HG03457 (cell line): ENCODE measurements around the gene CD59.
A peak's percentile ranks its signal among the peaks of the same experiment; 100 is the strongest.
"Not testable (repeated sequence)": the region's sequence is repeated elsewhere in the genome, so short reads cannot be mapped to it uniquely, and the experiment has no call there.

Experiments used
- ATAC-seq: cut with Tn5 transposase; IDR thresholded peaks from one replicate; pipeline ENCODE4 v1.9.1; 2021; ENCODE audit warnings: moderate number of reproducible peaks; ENCODE audit not compliant: unreplicated experiment

CD59 gene

GRCh38 chr11:33743291-33743690 lies 7.1 kb upstream of the CD59 start:
- ATAC-seq: no peak

GRCh38 chr11:33742249-33742851 lies 6.1 kb upstream of the CD59 start:
- no peak for ATAC-seq

GRCh38 chr11:33741806-33742205 lies 5.6 kb upstream of the CD59 start:
- ATAC-seq: no peak

GRCh38 chr11:33737362-33737821 lies 1.2 kb upstream of the CD59 start:
- no peak for ATAC-seq

- peak; percentile 39 for ATAC-seq
These were observed 714 bp downstream of the CD59 start for GRCh38 chr11:33735271-33736147.

- no peak for ATAC-seq
These were observed 1.6 kb downstream of the CD59 start for GRCh38 chr11:33734441-33735270.

GRCh38 chr11:33733980-33734379 lies 2.2 kb downstream of the CD59 start:
- no peak for ATAC-seq

- ATAC-seq: no peak
These were observed 4.3 kb downstream of the CD59 start for GRCh38 chr11:33731723-33732531.

- no peak for ATAC-seq
These were observed 5.5 kb downstream of the CD59 start for GRCh38 chr11:33730716-33731115.

- ATAC-seq: not testable (repeated sequence)
These were observed 7.1 kb downstream of the CD59 start for GRCh38 chr11:33729072-33729664.

GRCh38 chr11:33727539-33727938 lies 8.7 kb downstream of the CD59 start:
- not testable (repeated sequence) for ATAC-seq

- ATAC-seq: no peak
These were observed 10.7 kb downstream of the CD59 start for GRCh38 chr11:33725496-33725895.

- ATAC-seq: no peak
These were observed 11.6 kb downstream of the CD59 start for GRCh38 chr11:33724644-33725035.

- no peak for ATAC-seq
These were observed 12.9 kb downstream of the CD59 start for GRCh38 chr11:33723238-33723881.

- ATAC-seq: no peak
These were observed 13.5 kb downstream of the CD59 start for GRCh38 chr11:33722590-33723234.

GRCh38 chr11:33721984-33722383 lies 14.2 kb downstream of the CD59 start:
- ATAC-seq: no peak

GRCh38 chr11:33721426-33721825 lies 14.8 kb downstream of the CD59 start:
- no peak for ATAC-seq

GRCh38 chr11:33719587-33719986 lies 16.6 kb downstream of the CD59 start:
- ATAC-seq: no peak

GRCh38 chr11:33718440-33718839 lies 17.8 kb downstream of the CD59 start:
- ATAC-seq: no peak
